Endometrial microvascular endothelial cells (primary cell): ENCODE results near the gene FGF6. TPM values are rescaled to one million over a fixed set of nuclear protein-coding genes. Genes with fewer than 3 reads are reported as not detected.
"Not testable (repeated sequence)": the region's sequence is repeated elsewhere in the genome, so short reads cannot be mapped to it uniquely, and the experiment has no call there.

Source experiments
- in situ Hi-C: cut with HindIII; loops from 2 replicates; pipeline ENCODE4 v1.10.0; 2017; ENCODE audit warnings: low sequenced_read_pairs, low pct_unique_long_range_greater_than_20kb; ENCODE audit errors: inconsistent ontology term
- total RNA-seq: library from RNA; depleted of rRNA; stranded (reverse); fragments of >200 nt; gene quantifications from one replicate; pipeline ENCODE4 v1.2.3, GENCODE V29; 2015; ENCODE audit errors: inconsistent ontology term

The FGF6 gene, protein sequence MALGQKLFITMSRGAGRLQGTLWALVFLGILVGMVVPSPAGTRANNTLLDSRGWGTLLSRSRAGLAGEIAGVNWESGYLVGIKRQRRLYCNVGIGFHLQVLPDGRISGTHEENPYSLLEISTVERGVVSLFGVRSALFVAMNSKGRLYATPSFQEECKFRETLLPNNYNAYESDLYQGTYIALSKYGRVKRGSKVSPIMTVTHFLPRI
- not detected for total RNA-seq

GRCh38 chr12:4445156-4446101, at the start of gene FGF6:
Gene FGF6, minus strand, starts transcription at chr12:4445815. Its CDS starts 245 bp downstream, at chr12:4445570.
- in situ Hi-C loops, result no loop called here

GRCh38 chr12:4490973-4491372, 45.4 kb upstream of the FGF6 start:
- in situ Hi-C loops, result no loop called here

DNA sequence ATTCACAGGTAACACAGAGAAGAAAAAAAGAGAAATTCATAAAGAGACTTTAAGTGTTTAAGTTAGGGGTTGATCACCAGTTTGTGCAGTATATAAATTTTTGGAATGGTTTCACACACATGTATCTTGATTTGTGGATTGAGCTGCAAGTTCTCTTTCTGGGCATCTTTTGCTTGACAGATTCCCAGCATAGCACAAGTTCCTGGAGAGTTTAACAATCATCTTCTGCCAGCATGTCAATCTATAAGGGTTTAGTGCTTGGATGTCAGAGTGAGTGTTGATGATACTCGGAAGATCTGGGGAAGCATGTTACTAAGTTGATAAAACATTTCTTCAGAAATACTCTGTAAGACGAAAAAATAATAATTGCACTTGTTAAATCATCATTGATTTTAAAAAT, 43.9 kb upstream of the FGF6 start:
- in situ Hi-C loops, result no loop called here

DNA sequence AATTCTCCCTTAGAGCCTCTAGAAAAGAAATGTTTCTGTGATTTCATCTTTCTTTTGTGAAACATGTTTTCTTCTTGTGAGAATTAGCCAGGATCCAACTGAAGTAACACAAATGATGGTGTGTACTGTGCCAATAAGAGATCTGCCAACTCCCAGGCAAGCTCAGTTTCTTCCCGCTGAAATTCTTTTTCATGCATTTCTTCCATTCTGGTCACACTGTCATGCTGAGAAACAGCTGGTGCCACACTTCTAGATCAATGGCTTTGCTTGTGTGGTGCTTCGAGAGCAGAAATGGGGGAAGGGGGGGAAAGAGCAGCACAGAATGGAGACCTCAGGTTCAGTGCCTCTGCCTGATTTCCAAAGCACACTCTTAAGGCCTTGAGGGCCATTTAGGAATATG, 41.4 kb upstream of the FGF6 start:
- in situ Hi-C loops, result no loop called here

DNA sequence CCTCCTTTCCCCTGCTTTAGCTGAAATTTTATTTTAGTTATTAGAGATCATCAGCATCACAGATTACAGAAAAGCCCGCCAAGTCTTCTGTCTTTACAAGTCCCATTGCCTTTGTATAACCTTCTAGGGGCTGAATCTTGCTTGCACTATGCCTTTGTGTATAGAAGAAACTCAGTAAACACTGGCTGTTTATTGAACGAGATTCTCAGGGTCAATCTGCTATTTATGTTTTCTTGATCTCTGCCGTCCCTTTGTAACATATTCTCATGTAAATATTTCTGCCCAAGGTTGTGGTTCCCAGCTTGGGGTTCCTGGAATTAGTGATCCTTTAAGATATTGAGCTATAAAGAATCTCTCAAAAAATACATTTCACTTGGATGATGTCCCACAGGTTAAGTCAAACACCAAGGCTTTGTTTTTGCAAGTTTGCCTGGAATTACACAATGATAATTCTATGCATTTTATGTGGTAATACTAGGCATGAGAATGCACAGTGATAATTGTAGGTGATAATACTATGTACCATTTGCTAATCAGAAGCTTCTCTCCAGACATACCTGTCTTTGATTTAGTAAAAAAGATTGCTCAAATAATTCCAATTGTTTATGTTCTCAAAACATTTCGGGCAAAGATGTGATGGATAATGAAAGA, 40.6 kb upstream of the FGF6 start:
- in situ Hi-C loops, result no loop called here

GRCh38 chr12:4483885-4484823, 38.5 kb upstream of the FGF6 start:
- in situ Hi-C loops, result no loop called here

DNA sequence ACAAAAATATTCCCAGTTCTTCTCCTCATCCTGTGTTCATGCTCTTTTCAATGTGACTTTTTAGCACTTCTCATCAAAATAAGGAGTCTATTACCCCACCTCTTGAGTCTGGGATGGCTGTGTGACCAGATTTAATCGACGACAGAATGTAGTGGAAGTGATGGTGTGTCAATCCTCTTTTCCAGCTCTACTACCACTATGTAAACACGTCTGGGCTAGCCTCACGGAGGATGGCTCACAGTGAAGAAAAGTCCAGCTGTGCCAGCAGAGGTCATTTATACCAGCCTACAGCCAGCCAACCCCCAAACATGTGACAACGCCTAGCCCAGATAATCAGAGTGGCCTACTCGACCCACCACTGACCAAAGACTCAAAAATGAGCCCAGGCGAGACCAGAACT, 37.3 kb upstream of the FGF6 start:
- in situ Hi-C loops, result no loop called here

DNA sequence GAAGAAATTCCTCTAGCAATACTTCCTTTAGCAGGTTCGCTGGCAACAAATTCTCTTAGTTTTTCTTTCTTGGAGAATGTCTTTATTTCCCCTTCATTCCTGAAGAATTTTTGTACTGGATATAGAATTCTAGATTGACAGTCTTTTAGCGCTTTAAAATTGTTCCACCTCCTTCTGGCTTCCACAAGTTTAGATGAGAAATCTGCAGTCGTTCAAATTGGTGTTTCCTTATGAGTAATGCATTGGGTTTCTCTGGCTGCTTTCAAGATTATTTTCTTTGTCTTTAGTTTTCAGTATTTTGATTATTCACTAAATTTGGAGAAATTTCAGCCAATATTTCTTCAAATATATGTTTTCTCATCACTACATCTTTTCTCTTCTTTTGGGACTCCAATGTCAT, 33.3 kb upstream of the FGF6 start:
- in situ Hi-C loops, result no loop called here

DNA sequence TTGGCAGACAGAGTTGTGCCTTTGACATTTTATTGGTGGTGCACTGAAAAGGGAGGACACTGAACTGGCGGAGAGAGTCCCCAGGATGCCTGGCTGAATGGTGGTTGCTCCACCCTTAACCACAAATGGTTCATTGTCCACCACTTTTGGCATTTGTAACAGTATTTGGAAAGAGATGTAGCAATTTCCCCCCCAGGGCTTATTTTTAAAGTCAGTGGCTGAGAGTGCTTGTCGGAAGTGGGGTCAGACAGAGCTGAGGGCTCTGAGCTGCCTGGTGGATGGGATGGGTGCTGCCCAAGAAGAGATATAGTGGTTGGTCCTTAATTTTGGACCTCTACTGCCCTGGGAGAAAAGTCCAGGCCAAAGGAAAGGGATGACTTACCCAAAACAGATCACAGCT, 31.5 kb upstream of the FGF6 start:
- in situ Hi-C loops, result no loop called here

DNA sequence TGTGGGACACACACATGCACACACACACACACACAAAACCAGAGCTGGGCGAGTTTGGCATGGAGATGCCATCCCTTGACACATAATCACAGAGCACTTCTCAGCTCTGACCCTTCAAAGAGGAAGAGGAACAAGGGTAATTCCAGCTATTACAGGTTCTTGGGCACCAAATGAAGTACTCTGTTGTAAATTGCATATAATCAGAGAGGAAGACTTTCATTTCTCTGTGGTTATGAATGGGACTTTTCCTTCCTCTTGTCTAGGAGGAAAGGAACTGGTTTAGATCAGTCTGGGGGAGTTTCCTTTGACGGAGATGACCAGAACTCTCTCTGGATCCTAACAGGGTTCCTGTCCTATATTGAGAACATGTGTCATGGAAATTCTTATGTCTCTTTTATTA, 26.4 kb upstream of the FGF6 start:
- in situ Hi-C loops, result no loop called here

DNA sequence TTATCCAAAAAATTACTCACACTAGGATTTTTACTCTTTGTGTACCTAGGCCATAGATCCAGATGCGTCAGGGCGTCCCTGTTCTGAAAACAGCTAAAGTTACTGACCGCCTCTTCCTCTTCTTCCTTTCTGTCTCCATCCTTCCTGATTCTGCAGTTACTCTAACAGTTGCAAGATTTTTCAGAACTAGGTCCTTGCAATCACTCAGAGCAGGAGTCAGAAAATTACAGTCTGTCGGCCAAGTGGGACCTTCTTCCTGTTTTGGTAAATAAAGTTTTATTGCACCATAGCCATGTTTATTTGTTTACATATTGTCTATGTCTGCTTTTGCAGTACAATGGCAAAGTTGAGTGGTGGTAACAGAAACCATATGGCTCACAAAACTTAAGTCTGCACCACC, 25.6 kb upstream of the FGF6 start:
- in situ Hi-C loops, result no loop called here

- in situ Hi-C loops, result no loop called here
These were observed 23.4 kb upstream of the FGF6 start for GRCh38 chr12:4468994-4469393.

DNA sequence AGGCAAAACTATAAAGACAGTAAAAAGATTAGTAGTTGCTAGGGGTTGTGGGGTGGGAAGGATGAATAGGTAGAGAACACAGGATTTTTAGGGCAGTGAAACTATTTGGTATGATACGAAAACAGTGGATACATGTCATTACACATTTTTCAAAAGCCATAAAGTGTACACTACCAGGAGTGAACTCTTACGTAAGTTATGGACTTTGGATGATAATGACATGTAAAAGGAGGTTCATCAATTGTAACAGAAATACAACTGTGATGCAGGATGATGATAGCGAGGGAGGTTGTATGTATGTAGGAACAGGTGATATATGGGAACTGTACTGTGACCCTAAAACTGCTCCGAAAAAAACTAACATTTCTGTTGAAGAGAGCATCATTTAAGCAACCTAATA, 15.1 kb upstream of the FGF6 start:
- in situ Hi-C loops, result no loop called here

GRCh38 chr12:4455849-4456248, 10.2 kb upstream of the FGF6 start:
- in situ Hi-C loops, result not testable (repeated sequence)

DNA sequence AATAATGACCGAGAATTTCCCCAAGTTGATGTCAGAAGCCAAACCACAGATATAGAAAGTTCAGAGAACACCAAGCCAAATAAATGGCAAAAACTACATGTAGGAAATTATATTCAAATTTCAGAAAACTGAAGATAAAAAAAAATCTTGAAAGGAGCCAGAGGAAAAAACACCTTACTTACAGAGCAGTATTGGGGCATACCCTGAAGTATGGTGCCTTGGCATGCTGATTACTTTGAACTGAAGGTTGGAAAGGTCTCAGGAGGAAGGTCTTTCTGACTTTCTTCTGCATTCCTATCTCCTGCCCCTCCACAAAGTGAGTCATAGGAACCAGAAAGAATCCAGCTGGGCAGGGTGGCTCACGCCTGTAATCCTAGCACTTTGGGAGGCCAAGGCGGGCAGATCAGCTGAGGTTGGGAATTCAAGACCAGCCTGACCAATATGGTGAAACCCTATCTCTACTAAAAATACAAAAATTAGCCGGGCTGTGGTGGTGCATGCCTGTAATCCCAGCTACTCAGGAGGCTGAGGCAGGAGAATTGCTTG, 8.8 kb upstream of the FGF6 start:
- in situ Hi-C loops, result no loop called here

- in situ Hi-C loops, result no loop called here
These were observed 6.1 kb upstream of the FGF6 start for GRCh38 chr12:4451694-4452093.

- in situ Hi-C loops, result no loop called here
These were observed 5.0 kb upstream of the FGF6 start for GRCh38 chr12:4450551-4451112.

GRCh38 chr12:4449851-4450221, 4.2 kb upstream of the FGF6 start:
- in situ Hi-C loops, result no loop called here
